ENCODE measurements around the gene EEF1AKMT2.

DNA sequence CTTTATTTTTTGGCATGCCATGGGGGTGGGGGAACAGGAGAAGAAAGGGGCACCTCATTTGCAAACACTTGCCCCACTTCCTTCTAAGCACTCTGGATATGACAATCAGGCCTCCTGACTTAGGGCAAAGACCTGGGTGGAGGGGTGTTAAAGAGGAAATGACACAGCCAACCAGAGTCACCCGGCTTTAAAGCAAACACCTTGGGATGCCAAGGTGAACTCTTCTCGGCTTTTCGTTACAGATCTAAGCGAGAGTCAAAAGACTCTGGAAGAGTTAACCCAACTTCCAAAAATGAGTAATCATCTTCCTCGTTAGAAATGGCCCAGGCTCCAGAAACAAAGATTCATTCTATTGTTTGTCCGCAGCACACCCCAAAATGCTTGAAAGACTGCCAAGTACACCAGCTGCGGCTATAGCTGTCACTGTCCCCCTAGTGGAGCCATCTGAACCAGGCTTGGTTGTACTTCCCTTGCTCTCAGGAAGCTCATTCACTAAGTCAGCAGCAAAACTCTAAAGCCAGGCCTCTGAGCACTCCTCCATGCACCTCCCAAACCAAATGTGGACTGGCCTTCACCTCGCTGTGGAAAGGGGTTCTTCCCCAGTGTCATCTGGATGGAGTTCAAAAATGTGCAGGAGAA is 72.4 kb downstream of the EEF1AKMT2 start:
- TF ChIP-seq, protein P1, sequence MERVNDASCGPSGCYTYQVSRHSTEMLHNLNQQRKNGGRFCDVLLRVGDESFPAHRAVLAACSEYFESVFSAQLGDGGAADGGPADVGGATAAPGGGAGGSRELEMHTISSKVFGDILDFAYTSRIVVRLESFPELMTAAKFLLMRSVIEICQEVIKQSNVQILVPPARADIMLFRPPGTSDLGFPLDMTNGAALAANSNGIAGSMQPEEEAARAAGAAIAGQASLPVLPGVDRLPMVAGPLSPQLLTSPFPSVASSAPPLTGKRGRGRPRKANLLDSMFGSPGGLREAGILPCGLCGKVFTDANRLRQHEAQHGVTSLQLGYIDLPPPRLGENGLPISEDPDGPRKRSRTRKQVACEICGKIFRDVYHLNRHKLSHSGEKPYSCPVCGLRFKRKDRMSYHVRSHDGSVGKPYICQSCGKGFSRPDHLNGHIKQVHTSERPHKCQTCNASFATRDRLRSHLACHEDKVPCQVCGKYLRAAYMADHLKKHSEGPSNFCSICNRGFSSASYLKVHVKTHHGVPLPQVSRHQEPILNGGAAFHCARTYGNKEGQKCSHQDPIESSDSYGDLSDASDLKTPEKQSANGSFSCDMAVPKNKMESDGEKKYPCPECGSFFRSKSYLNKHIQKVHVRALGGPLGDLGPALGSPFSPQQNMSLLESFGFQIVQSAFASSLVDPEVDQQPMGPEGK (CRISPR knock-in tag; IDR thresholded peaks at IDR 0.05; ENCODE audit: borderline replicate concordance) = no peak
- TF ChIP-seq BACH2 (CRISPR knock-in tag; IDR thresholded peaks at IDR 0.05; ENCODE audit: borderline replicate concordance) (no peak), SNAI2 (CRISPR knock-in tag; IDR thresholded peaks at IDR 0.05) (no peak), ZC3H10 (CRISPR knock-in tag; IDR thresholded peaks at IDR 0.05) (no peak), TCF4 (CRISPR knock-in tag; IDR thresholded peaks at IDR 0.05; ENCODE audit: borderline replicate concordance) (no peak), RARB (CRISPR knock-in tag; IDR thresholded peaks at IDR 0.05) (no peak), ISL1 (CRISPR knock-in tag; IDR thresholded peaks at IDR 0.05) (no peak), ZFP3 (CRISPR knock-in tag; IDR thresholded peaks at IDR 0.05) (no peak), ZNF565 (CRISPR knock-in tag; conservative IDR thresholded peaks at IDR 0.05; ENCODE audit: low read depth) (no peak)
- TF ChIP-seq, protein P2, sequence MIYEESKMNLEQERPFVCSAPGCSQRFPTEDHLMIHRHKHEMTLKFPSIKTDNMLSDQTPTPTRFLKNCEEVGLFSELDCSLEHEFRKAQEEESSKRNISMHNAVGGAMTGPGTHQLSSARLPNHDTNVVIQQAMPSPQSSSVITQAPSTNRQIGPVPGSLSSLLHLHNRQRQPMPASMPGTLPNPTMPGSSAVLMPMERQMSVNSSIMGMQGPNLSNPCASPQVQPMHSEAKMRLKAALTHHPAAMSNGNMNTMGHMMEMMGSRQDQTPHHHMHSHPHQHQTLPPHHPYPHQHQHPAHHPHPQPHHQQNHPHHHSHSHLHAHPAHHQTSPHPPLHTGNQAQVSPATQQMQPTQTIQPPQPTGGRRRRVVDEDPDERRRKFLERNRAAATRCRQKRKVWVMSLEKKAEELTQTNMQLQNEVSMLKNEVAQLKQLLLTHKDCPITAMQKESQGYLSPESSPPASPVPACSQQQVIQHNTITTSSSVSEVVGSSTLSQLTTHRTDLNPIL (CRISPR knock-in tag; IDR thresholded peaks at IDR 0.05; ENCODE audit: low read depth) = no peak

Measured in SK-N-SH treated with all-trans-retinoic acid at 6 μM for 48 hours (cell line).